ENCODE data around the gene OFD1.

The OFD1 gene

DNA sequence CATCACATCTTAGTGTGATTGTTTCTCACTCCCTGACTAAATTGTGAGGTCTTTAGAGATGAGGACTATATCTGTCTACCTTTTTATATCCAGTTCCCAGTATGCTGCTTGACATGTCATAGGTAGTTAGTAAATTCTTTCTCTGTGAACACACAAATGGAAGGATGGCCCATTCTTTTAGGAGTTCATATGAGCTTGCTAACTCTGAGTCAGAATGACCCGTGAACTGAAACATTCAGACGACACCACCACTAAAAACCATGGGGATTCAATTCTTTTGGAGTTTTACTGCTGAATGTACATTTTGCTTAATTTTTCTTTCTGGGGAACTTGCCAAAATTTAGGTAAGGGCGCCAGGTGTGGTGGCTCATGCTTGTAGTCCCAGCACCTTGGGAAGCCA, 13.9 kb downstream of the OFD1 start:
- peaks cover 24% of the 10 kb centered on the region for H4K20me1 ChIP-seq
- peaks cover 11% of the 10 kb centered on the region; the same call in 1 of the 2 replicates for H3K27me3 ChIP-seq
- no peak for TF ChIP-seq Cebpa-rat (IDR thresholded peaks at IDR 0.05)
- H3K9me3 ChIP-seq: no peaks in the 10 kb centered on the region
- H3K4me2 ChIP-seq: no peak overlapping the region
- no peak overlapping the region for H3K4me3 ChIP-seq
- H3K27ac ChIP-seq: no peak overlapping the region
- H3K36me3 ChIP-seq: peaks cover 66% of the 10 kb centered on the region
- no peak overlapping the region for H3K9ac ChIP-seq
- peaks cover 49% of the 10 kb centered on the region for H3K4me1 ChIP-seq

DNA sequence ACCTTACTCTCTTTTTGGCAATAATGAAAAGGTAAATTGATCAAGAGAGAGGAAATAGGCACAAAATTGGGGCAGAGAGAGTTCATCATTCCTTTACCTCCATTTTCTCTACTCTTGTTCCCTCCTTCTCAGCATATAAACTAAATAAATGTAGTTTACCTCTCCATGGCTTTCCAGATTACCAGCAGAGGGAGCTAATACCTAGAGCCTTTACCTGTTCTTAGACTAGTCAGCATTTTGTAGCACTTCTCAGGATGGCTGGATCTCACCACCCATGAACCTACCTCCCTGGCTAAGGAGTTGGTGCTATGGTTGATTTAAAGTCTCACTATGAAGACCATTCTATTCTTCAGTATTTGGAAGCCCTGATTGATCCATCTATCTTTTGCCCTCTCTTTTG, 15.7 kb downstream of the OFD1 start:
- Histone ChIP-seq H3K4me1 (peaks cover 65% of the 10 kb centered on the region), H3K27ac (no peak overlapping the region), H4K20me1 (peaks cover 24% of the 10 kb centered on the region), H3K9ac (no peak overlapping the region), H3K4me3 (no peak overlapping the region), H3K9me3 (no peaks in the 10 kb centered on the region), H3K4me2 (peak overlapping the region; percentile 72), H3K36me3 (peaks cover 65% of the 10 kb centered on the region), H3K27me3 (peaks cover 11% of the 10 kb centered on the region; the same call in 1 of the 2 replicates)
- TF ChIP-seq Cebpa-rat (IDR thresholded peaks at IDR 0.05): no peak

DNA sequence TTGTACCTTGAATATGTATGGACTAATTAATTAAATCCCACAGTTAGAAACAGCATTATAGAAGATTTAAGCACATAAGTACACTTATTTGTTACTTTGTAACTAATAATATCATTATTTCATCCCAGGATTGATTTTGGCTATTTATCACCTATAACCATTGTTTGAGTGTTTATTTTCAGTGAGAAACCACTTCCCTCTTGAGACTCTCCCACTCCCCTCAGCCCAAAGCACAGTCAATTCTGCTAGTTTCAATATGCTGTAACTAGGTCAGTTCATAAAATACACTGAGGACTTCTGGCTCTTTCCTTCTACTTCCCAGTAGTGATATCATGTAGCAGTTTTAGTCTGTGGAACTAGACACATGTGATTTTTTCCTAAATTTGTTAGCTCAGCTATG, 16.3 kb downstream of the OFD1 start:
- peaks cover 24% of the 10 kb centered on the region for H4K20me1 ChIP-seq
- peak overlapping the region; percentile 70; the same call in 1 of the 2 replicates for H3K27ac ChIP-seq
- peak overlapping the region; percentile 72 for H3K4me2 ChIP-seq
- no peaks in the 10 kb centered on the region for H3K9me3 ChIP-seq
- peaks cover 65% of the 10 kb centered on the region for H3K36me3 ChIP-seq
- H3K4me1 ChIP-seq: peaks cover 70% of the 10 kb centered on the region
- no peak for TF ChIP-seq Cebpa-rat (IDR thresholded peaks at IDR 0.05)
- no peak overlapping the region for H3K9ac ChIP-seq
- H3K27me3 ChIP-seq: peaks cover 11% of the 10 kb centered on the region; the same call in 1 of the 2 replicates
- H3K4me3 ChIP-seq: no peak overlapping the region

DNA sequence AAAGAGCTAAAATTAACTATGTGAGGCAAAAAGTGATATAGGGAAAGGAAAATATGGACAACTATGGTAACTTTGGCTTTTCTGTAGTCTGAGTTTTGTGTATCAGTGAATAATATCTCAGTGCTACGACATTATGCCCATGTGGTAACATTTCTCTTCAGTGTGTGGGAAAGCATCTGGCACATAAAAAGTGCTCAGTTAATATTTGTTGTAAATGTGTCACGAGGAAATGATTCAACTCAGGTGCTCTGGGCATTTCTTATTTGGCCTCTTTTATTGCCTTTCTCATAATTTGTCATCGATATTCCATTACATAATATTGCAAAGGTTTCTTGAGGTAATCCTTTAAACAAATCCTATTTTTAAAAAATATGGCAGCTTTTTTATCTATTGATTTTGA, 17.6 kb downstream of the OFD1 start:
- Histone ChIP-seq H3K27ac (peak overlapping the region; percentile 70), H3K4me3 (no peak overlapping the region), H3K27me3 (peaks cover 10% of the 10 kb centered on the region; the same call in 1 of the 2 replicates), H3K9ac (no peak overlapping the region), H4K20me1 (peaks cover 18% of the 10 kb centered on the region), H3K4me1 (peaks cover 71% of the 10 kb centered on the region), H3K4me2 (peak overlapping the region; percentile 72), H3K9me3 (no peaks in the 10 kb centered on the region), H3K36me3 (peaks cover 65% of the 10 kb centered on the region)
- TF ChIP-seq Cebpa-rat (IDR thresholded peaks at IDR 0.05): no peak

DNA sequence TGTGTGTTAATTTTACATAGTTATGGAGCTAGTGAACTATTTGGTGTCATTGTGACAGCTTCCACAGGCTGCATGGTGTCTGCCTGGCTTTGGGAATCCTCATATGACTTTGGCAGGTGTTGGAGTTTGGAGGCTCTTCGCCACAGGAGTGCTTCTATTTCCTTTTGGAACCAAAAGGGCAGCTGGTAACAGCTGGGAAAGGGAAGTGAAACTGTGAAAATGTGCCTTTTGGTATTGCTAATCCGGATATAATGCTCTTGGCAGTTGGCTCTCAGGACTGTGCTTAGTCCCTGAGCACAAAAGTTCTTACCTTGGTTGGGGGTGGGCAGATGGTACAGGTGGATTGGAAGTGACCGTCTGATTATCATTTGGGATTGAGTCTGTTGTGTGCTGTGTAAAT, 18.1 kb downstream of the OFD1 start:
- peaks cover 71% of the 10 kb centered on the region for H3K4me1 ChIP-seq
- peaks cover 13% of the 10 kb centered on the region for H4K20me1 ChIP-seq
- H3K4me2 ChIP-seq: peak overlapping the region; percentile 72
- H3K36me3 ChIP-seq: peaks cover 65% of the 10 kb centered on the region
- no peak overlapping the region for H3K4me3 ChIP-seq
- peaks cover 9% of the 10 kb centered on the region; the same call in 1 of the 2 replicates for H3K27me3 ChIP-seq
- no peaks in the 10 kb centered on the region for H3K9me3 ChIP-seq
- H3K27ac ChIP-seq: peak overlapping the region; percentile 70
- no peak for TF ChIP-seq Cebpa-rat (IDR thresholded peaks at IDR 0.05)
- no peak overlapping the region for H3K9ac ChIP-seq

DNA sequence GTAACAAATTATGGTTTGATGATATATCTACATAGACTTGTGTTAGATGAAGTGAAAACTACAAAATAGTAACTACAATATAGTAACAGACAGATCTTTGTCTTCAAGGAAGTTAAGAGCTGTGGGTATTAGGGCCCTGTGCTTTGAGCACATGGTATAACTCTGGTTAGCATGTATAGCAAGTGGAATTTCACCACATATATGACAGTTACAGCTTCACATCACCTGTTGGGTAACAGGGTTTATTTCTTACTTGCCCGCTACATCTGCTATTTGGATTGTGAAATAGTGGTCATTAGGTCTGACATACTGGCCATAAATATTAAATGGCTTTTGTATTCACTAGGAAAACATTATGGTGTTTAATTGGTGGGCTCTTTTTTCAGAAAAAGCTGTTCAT, 20.2 kb downstream of the OFD1 start:
- H3K36me3 ChIP-seq: peaks cover 62% of the 10 kb centered on the region
- peaks cover 6% of the 10 kb centered on the region; the same call in 1 of the 2 replicates for H3K27me3 ChIP-seq
- H3K9ac ChIP-seq: no peak overlapping the region
- H3K4me3 ChIP-seq: no peak overlapping the region
- H3K27ac ChIP-seq: 0 out of 2 replicates have a peak overlapping the region, but pooled peaks have one; percentile 18
- peaks cover 89% of the 10 kb centered on the region for H3K4me1 ChIP-seq
- no peak for TF ChIP-seq Cebpa-rat (IDR thresholded peaks at IDR 0.05)
- no peaks in the 10 kb centered on the region for H4K20me1 ChIP-seq
- H3K9me3 ChIP-seq: no peaks in the 10 kb centered on the region
- H3K4me2 ChIP-seq: 0 out of 2 replicates have a peak overlapping the region, but pooled peaks have one; percentile 4

DNA sequence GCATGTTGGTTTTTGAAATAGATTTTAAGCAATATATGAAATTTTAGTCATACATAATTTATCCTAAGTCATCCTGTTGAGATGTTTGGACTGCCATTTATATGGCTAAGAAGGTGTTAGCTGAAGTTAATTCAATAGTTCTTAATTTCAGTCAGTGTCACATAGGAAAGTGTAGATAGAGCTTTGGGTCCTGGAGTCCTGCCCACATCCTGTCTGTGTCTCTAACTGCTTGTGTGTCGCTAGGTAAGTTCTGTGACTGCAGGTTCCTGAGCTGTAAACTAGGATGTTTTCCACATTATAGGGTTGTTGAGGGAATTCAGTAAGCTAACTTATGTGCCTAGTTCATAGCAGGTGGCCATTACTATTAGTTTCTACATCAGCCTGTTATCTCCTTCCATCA, 20.7 kb downstream of the OFD1 start:
- TF ChIP-seq Cebpa-rat (IDR thresholded peaks at IDR 0.05): no peak
- Histone ChIP-seq H4K20me1 (no peaks in the 10 kb centered on the region), H3K4me3 (no peak overlapping the region), H3K27me3 (peaks cover 4% of the 10 kb centered on the region; the same call in 1 of the 2 replicates), H3K9ac (no peak overlapping the region), H3K36me3 (peaks cover 62% of the 10 kb centered on the region), H3K27ac (no peak overlapping the region), H3K9me3 (no peaks in the 10 kb centered on the region), H3K4me2 (0 out of 2 replicates have a peak overlapping the region, but pooled peaks have one; percentile 8), H3K4me1 (peaks cover 89% of the 10 kb centered on the region)

DNA sequence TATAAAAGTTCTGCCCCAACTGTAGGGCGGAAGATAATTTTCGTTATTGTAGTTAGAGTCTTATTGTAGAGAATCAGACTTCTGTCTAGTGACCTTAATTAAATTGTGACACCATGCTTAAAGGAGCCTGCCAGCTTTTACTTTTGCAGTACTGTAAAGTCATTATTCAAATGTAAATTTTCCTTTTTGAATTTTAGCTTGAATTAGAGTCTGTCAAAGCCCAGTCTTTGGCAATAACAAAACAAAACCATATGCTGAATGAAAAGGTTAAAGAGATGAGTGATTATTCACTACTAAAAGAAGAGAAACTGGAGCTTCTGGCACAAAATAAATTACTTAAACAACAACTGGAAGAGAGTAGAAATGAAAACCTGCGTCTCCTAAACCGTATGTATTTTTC, 21.8 kb downstream of the OFD1 start:
- no peaks in the 10 kb centered on the region for H3K9me3 ChIP-seq
- peaks cover 69% of the 10 kb centered on the region for H3K36me3 ChIP-seq
- no peak overlapping the region for H3K4me3 ChIP-seq
- H4K20me1 ChIP-seq: no peaks in the 10 kb centered on the region
- H3K9ac ChIP-seq: no peak overlapping the region
- peaks cover 89% of the 10 kb centered on the region for H3K4me1 ChIP-seq
- peak overlapping the region; percentile 60; the same call in 1 of the 2 replicates for H3K27ac ChIP-seq
- no peak for TF ChIP-seq Cebpa-rat (IDR thresholded peaks at IDR 0.05)
- H3K27me3 ChIP-seq: peaks cover 4% of the 10 kb centered on the region; the same call in 1 of the 2 replicates
- H3K4me2 ChIP-seq: no peak overlapping the region

DNA sequence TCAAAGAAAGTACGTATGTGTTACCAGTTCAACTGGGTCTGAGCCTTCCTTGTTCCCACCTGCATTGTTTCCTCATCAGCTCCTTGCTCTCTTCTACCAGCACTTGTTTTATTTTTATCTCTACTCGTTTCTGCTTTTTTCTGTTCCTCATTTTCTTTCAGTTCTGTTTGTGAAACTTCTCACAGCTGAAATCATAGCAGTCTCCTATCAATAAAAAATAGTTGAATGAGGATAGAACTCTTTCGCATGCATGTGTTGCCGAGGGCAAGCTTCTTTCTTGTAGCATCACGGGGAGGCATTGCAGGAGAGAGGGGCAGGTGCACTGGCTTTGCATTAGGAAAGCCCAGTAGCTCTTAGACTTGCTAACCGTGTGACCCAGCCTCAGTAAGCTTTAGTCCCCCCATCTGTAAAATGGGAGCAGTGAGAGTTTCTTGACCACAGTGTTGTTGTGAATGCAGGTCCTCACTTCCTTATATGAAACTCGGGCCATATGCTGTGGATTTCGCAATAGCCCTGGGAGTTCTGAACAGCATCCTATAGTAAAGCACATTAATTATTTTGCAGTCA, 24.7 kb downstream of the OFD1 start:
- Histone ChIP-seq H3K4me3 (no peak overlapping the region), H3K9ac (no peak overlapping the region), H4K20me1 (no peaks in the 10 kb centered on the region), H3K4me2 (peak overlapping the region; percentile 76), H3K27ac (peak overlapping the region; percentile 61), H3K36me3 (peaks cover 66% of the 10 kb centered on the region), H3K9me3 (no peaks in the 10 kb centered on the region), H3K4me1 (peaks cover 91% of the 10 kb centered on the region), H3K27me3 (peaks cover 19% of the 10 kb centered on the region)
- peak; percentile 86; the same call in 1 of the 2 replicates for TF ChIP-seq Cebpa-rat (IDR thresholded peaks at IDR 0.05)

DNA sequence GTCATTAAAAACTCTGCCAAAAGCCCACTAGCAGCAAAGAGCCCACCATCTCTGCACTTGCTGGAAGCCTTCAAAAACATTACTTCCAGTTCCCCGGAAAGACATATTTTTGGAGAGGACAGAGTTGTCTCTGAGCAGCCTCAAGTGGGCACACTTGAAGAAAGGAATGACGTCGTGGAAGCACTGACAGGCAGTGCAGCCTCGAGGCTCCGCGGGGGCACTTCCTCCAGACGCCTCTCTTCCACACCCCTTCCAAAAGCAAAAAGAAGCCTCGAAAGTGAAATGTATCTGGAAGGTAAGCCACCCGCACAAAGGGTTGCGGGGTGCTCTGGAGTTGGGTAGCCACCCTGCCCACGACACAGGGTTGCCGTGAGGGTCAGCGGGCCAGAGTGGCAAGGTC, 25.9 kb downstream of the OFD1 start:
- Histone ChIP-seq H3K36me3 (peaks cover 57% of the 10 kb centered on the region), H3K4me3 (no peak overlapping the region)

More for the DNA sequence above, 25.9 kb downstream of the OFD1 start:
- Histone ChIP-seq H3K4me1 (peaks cover 91% of the 10 kb centered on the region), H3K27me3 (peaks cover 31% of the 10 kb centered on the region), H3K9me3 (no peaks in the 10 kb centered on the region), H3K4me2 (peak overlapping the region; percentile 76), H3K9ac (peak overlapping the region; percentile 52; the same call in 1 of the 2 replicates), H4K20me1 (no peaks in the 10 kb centered on the region), H3K27ac (peak overlapping the region; percentile 61)
- no peak for TF ChIP-seq Cebpa-rat (IDR thresholded peaks at IDR 0.05)

Measured in BLaER1 (cell line).